ENCODE data around the gene SLC6A4.
"Not testable (repeated sequence)": the region's sequence is repeated elsewhere in the genome, so short reads cannot be mapped to it uniquely, and the experiment has no call there.

The SLC6A4 gene

DNA sequence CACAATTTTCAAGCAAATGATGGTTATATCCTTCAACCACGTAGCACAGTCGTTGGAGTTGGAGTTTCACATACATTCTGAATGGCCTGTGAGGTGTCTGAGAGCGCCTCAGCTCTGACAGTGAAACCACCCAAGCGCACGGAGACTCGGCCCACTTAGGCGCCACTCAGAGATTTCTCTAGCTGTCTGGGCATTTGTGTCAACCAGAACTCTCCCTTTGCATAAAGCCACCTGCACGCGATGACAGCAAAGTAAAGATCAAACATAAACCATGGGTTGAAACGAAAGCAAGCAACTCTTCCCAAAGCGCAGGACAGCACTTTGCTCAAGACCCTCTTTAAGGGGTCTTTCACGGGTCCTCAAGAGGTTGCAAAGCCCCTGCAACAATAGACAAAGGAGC lies 533 bp downstream of the SLC6A4 start:
- peak overlapping the region; percentile 49 for H3K4me3 ChIP-seq (ENCODE audit: low read depth, low read length)
- no peak for DNase-seq (ENCODE audit: low read depth)
- TF ChIP-seq, protein P1, sequence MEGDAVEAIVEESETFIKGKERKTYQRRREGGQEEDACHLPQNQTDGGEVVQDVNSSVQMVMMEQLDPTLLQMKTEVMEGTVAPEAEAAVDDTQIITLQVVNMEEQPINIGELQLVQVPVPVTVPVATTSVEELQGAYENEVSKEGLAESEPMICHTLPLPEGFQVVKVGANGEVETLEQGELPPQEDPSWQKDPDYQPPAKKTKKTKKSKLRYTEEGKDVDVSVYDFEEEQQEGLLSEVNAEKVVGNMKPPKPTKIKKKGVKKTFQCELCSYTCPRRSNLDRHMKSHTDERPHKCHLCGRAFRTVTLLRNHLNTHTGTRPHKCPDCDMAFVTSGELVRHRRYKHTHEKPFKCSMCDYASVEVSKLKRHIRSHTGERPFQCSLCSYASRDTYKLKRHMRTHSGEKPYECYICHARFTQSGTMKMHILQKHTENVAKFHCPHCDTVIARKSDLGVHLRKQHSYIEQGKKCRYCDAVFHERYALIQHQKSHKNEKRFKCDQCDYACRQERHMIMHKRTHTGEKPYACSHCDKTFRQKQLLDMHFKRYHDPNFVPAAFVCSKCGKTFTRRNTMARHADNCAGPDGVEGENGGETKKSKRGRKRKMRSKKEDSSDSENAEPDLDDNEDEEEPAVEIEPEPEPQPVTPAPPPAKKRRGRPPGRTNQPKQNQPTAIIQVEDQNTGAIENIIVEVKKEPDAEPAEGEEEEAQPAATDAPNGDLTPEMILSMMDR (conservative IDR thresholded peaks at IDR 0.05; ENCODE audit: low read depth, low read length) = no peak

DNA sequence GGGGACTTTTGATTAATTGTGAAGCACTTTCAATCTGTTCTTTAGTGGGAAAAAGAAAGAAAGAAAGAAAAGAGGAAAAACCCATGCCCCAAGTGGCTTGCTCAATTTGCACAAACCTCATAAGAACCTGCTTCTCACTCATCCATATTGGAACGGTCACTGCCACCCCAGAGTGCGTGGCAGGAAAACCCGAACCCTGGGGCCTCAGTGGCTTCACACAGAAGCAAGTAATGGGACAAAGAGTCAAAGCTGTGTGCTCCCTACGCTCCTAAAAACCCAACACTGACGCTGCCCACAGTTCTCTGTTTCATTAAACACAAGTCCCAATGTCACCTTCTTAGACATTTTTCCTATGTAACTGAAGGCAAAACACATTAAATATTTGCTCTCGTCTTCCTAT lies 1.2 kb downstream of the SLC6A4 start:
- no peak overlapping the region for H3K4me3 ChIP-seq (ENCODE audit: low read depth, low read length)
- no peak for DNase-seq (ENCODE audit: low read depth)
- TF ChIP-seq, protein P1 (conservative IDR thresholded peaks at IDR 0.05; ENCODE audit: low read depth, low read length) = no peak

DNA sequence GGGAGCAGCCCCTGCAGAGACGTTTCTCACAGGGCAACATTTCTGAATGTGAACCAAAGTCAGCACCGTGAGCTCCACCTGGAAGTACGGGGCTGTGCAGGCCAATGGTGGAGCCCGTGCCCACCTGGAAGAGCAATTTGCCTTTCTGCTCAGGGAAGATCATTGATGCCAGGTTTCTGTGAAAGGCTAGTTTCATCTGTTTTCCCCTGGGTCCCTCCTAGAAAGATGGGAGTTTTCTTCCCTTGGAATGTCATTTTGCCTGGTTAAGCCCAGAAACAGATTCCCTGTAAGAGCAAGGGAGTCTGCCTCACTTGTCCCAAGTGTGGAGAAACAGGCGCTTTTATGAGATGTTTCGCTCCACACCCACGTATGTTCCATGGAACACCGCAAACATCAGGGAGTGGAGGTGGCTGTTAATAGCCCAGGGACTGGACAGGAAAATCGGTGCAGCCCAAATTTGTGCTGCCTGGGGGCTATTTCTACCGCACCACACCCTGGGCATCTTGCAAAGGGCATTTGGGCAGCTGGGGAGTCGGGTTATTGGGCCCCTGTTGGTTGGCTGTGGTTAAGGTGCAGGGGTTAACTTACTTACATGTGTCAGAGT lies 2.6 kb downstream of the SLC6A4 start:
- no peak overlapping the region for H3K4me3 ChIP-seq (ENCODE audit: low read depth, low read length)
- DNase-seq (ENCODE audit: low read depth) = no peak
- TF ChIP-seq, protein P1 (conservative IDR thresholded peaks at IDR 0.05; ENCODE audit: low read depth, low read length) = no peak

DNA sequence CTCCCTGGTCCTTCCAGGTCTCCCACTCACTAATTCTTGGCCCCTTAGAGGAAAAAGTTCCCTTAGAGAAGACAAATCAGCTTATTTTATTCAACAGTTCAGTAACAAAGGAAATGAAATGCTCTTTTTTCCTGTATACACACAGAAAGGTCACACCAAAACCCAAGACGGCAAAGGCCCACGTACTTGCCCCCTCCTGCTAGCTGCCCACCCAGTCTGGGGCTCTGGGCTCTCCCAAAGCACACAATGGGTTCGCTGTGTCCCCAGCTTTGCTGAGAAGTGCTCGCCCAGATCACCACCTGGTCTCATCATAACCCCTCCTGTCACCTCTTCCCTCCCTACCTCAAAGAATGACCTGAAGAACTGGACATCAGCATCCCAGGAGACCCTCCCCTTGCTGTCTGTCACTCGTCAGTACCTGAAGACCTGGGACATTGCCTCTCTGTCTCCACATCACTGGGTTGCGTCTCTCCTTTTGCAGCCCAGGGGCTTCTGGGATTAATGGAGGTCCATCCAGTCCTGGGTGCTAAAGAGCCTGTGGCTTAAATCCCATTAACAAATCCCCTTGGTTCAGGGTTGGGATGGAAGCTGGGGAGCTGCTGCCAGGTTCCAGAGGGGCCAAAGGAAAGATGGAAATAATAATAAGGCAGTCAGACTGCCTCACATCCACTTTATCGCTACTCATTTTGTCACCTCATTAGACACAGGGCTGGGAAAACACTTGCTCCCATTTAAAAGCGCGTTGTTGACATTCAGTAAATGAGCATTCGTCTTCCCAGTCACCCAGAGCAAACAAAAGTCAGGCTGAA lies 3.3 kb downstream of the SLC6A4 start:
- H3K4me3 ChIP-seq (ENCODE audit: low read depth, low read length) = no peak overlapping the region
- TF ChIP-seq, protein P1 (conservative IDR thresholded peaks at IDR 0.05; ENCODE audit: low read depth, low read length) = no peak
- no peak for DNase-seq (ENCODE audit: low read depth)

DNA sequence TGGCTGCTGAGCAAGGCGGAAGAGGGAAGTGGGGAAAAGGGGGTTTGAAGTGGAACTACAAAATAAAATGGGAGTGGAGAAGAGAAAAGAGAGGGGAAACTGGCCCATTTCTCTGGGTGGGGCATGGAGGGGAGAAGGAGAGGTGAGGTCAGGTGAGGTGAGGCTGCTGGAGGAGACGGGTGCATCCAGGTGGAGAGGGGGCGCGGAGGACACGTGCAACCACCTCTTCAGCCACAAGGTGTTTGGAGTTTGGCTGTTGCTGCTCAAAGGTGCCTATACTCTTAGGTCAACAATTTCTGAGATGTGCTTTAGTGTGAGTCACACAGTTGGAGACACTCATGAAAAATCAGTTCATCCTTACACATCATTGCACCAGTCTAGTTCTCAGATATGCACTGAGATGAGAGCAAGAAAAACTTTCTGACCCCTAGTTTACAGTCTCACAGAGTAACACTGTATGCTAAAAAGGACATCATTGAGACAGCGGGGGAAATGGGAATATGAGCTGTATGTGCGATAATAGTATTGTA lies 4.8 kb downstream of the SLC6A4 start:
- DNase-seq (ENCODE audit: low read depth) = no peak
- no peak overlapping the region for H3K4me3 ChIP-seq (ENCODE audit: low read depth, low read length)
- TF ChIP-seq, protein P1 (conservative IDR thresholded peaks at IDR 0.05; ENCODE audit: low read depth, low read length) = no peak

DNA sequence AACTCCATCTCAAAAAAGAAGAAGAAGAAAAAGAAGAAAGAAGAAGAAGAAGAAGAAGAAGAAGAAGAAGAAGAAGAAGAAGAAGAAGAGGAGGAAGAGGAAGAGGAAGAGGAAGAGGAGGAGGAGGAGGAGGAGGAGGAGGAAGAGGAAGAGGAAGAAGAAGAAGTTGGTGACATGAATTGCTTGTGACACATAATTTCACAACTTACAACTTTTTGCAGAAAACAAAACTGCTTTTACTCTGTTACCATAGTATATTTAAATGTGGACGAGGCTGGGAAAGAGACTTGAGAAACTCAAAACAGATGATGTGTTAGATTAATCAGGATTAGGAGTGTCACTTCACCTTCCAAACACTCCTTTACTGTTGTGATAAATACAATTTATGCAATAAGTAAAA lies 5.5 kb downstream of the SLC6A4 start:
- DNase-seq (ENCODE audit: low read depth); H3K4me3 ChIP-seq (ENCODE audit: low read depth, low read length): not testable (repeated sequence)

DNA sequence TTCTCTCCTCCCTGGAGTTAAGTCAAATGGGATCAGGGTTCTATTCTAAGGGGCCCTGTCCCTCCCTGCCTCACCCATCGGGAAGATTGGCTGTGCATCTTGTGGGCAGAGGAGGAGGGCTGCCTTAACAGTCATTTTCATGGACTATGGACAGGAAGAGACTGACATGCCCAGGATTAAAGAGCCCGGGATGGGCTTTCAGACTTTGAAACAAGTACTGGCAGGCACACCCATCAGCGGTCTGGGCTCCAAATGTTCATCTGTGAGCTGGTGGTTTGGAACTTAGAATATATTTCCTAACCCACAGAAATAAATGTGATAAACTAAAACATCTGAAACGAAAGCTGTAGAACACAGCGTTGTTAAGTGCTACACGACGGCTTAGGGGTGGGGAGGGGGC lies 6.5 kb downstream of the SLC6A4 start:
- TF ChIP-seq, protein P1 (conservative IDR thresholded peaks at IDR 0.05; ENCODE audit: low read depth, low read length) = no peak
- DNase-seq (ENCODE audit: low read depth) = no peak
- H3K4me3 ChIP-seq (ENCODE audit: low read depth, low read length) = no peak overlapping the region
